ENCODE data around the gene LCAT. TPM values are rescaled to one million over a fixed set of nuclear protein-coding genes. Genes with fewer than 3 reads are reported as not detected.

The LCAT gene
- total RNA-seq, 1 experiment from 2014 or later, result 17.8 TPM

- no peak overlapping the region for H2BK15ac ChIP-seq (ENCODE audit: low read depth, low read length)
- no peak for TF ChIP-seq CTCF (conservative IDR thresholded peaks at IDR 0.05)
- H3K79me2 ChIP-seq (ENCODE audit: insufficient read depth, low read length), result no peaks in the 10 kb centered on the region
- H3K79me1 ChIP-seq (ENCODE audit: insufficient read depth, low read depth, low read length, poor library complexity, severe bottlenecking), result no peaks in the 10 kb centered on the region
- no peak overlapping the region for H3K27ac ChIP-seq (ENCODE audit: insufficient read length, low read depth, low read length)
- Mint-ChIP-seq H3K27ac (peak overlapping the region; percentile 18 to 99 (median 32); a peak in 5 of 7 replicates), H3K4me3 (peak overlapping the region; percentile 98 to 100), H3K9me3 (peaks cover 0 to 2% of the 10 kb centered on the region in 2 experiments; a peak in 2 of 5 replicates), H3K27me3 (ENCODE audit: low read depth) (peaks cover 10% of the 10 kb centered on the region), H3K36me3 (ENCODE audit: insufficient read depth in 1 of 3, low read depth in 3 of 3) (peaks cover 0 to 34% (median 8%) of the 10 kb centered on the region in 3 experiments; a peak in 4 of 7 replicates), H3K4me1 (peaks cover 25 to 26% of the 10 kb centered on the region in 2 experiments)
- no peak overlapping the region for H2AFZ ChIP-seq (ENCODE audit: low read length)
- H2BK12ac ChIP-seq (ENCODE audit: insufficient read length, low read depth, low read length), result no peak overlapping the region
- peak overlapping the region; percentile 33 for H3K9ac ChIP-seq (ENCODE audit: extremely low read depth, insufficient read length, low read length)
- no peak overlapping the region for H3K23ac ChIP-seq (ENCODE audit: insufficient read length, low read depth, low read length)
- H4K91ac ChIP-seq (ENCODE audit: insufficient read length, low read depth, low read length), result no peak overlapping the region
- no peak overlapping the region for H3K18ac ChIP-seq (ENCODE audit: insufficient read length, low read depth, low read length)
- peaks cover 3% of the 10 kb centered on the region; the same call in 1 of the 2 replicates for H3K4me1 ChIP-seq (ENCODE audit: insufficient read depth, low read length)
- no peak overlapping the region for H3K4ac ChIP-seq (ENCODE audit: low read depth, low read length)
- H4K5ac ChIP-seq (ENCODE audit: insufficient read length, low read depth, low read length), result no peak overlapping the region
- WGBS (ENCODE audit: extremely low coverage, insufficient read length, low lambda C conversion rate), result no CpG with 5 or more reads among the region's 6 CpGs
- H2BK120ac ChIP-seq (ENCODE audit: low read depth, low read length, poor library complexity, severe bottlenecking), result no peak overlapping the region
- no peak overlapping the region for H3T11ph ChIP-seq (ENCODE audit: low read length)
- no peaks in the 10 kb centered on the region for H3K27me3 ChIP-seq (ENCODE audit: insufficient read depth, low read length)
- H4K20me1 ChIP-seq (ENCODE audit: control insufficient read depth, insufficient read depth, insufficient read length), result no peaks in the 10 kb centered on the region
- peak overlapping the region; percentile 16; the same call in 1 of the 2 replicates for H3K14ac ChIP-seq (ENCODE audit: insufficient read depth, low read length)
- no peak overlapping the region for H2AK5ac ChIP-seq (ENCODE audit: insufficient read length, low read length)
- peak overlapping the region; percentile 79 for H3K4me2 ChIP-seq (ENCODE audit: insufficient read depth, insufficient read length, low read length)
- no peak overlapping the region for H2BK5ac ChIP-seq (ENCODE audit: insufficient read length, low read length)
- no peaks in the 10 kb centered on the region for H3K9me3 ChIP-seq (ENCODE audit: control insufficient read depth, low read depth, low read length)
- no peak overlapping the region for H2BK20ac ChIP-seq (ENCODE audit: low read depth, low read length, poor library complexity, severe bottlenecking)
- H4K8ac ChIP-seq (replicated peaks; ENCODE audit: insufficient read length, low read depth, low read length), result no peak overlapping the region
- H3K23me2 ChIP-seq (ENCODE audit: insufficient read length, low read depth, low read length, poor library complexity, severe bottlenecking), result peaks cover 18% of the 10 kb centered on the region
- no peak overlapping the region for H3K56ac ChIP-seq (ENCODE audit: insufficient read length, low read depth, low read length)
- no peak for DNase-seq
Measured at GRCh38 chr16:67936880-67937605, 6.9 kb downstream of the LCAT start.

All from H9 (cell line).